Measurements from ENCODE around the gene PPP4R1. TPM values are rescaled to one million over a fixed set of nuclear protein-coding genes. Genes with fewer than 3 reads are reported as not detected.

Gene PPP4R1
- total RNA-seq, 1 experiment from 2014 or later, result 106 TPM

DNA sequence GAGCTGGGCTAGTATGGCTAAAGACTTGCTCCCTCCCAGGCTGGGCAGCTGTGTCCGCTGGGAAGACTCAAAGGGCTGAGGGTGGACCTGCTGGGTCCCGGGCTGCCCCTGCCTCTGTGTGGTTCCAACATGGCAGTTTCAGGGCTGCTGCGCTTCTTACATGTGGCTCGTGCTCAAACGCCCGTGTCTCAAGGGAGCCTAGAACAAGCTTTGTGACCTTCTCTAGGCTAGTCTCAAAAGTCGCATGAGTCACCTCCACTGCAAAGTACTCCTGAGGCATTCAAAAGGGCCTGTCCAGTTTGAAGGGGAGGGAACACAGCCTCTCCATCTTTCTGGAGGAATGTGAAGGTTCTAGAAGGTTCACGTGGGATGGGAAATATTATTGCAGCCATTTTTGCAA lies 49.0 kb upstream of the PPP4R1 start:
- Histone ChIP-seq H4K91ac (ENCODE audit: insufficient read length, low read depth, low read length) (no peak overlapping the region), H2BK15ac (ENCODE audit: low read depth, low read length) (no peak overlapping the region), H3K56ac (ENCODE audit: insufficient read length, low read depth, low read length) (no peak overlapping the region), H2BK12ac (ENCODE audit: insufficient read length, low read depth, low read length) (no peak overlapping the region), H3K9ac (ENCODE audit: extremely low read depth, insufficient read length, low read length) (no peak overlapping the region), H3K27me3 (ENCODE audit: insufficient read depth, low read length) (no peaks in the 10 kb centered on the region), H3K14ac (ENCODE audit: insufficient read depth, low read length) (no peak overlapping the region; the same call in 1 of the 2 replicates), H3K4me2 (ENCODE audit: insufficient read depth, insufficient read length, low read length) (no peak overlapping the region), H3K27ac (ENCODE audit: insufficient read length, low read depth, low read length) (no peak overlapping the region), H3K18ac (ENCODE audit: insufficient read length, low read depth, low read length) (no peak overlapping the region), H4K8ac (replicated peaks; ENCODE audit: insufficient read length, low read depth, low read length) (no peak overlapping the region), H3K79me2 (ENCODE audit: insufficient read depth, low read length) (no peaks in the 10 kb centered on the region), H3K79me1 (ENCODE audit: insufficient read depth, low read depth, low read length, poor library complexity, severe bottlenecking) (no peaks in the 10 kb centered on the region), H3T11ph (ENCODE audit: low read length) (no peak overlapping the region), H4K5ac (ENCODE audit: insufficient read length, low read depth, low read length) (no peak overlapping the region), H2AFZ (ENCODE audit: low read length) (no peak overlapping the region), H3K9me3 (ENCODE audit: control insufficient read depth, low read depth, low read length) (no peaks in the 10 kb centered on the region), H3K23ac (ENCODE audit: insufficient read length, low read depth, low read length) (no peak overlapping the region), H2BK20ac (ENCODE audit: low read depth, low read length, poor library complexity, severe bottlenecking) (no peak overlapping the region), H3K4me1 (ENCODE audit: insufficient read depth, low read length) (no peaks in the 10 kb centered on the region), H4K20me1 (ENCODE audit: control insufficient read depth, insufficient read depth, insufficient read length) (no peaks in the 10 kb centered on the region), H2AK5ac (ENCODE audit: insufficient read length, low read length) (no peak overlapping the region), H2BK5ac (ENCODE audit: insufficient read length, low read length) (no peak overlapping the region), H3K4ac (ENCODE audit: low read depth, low read length) (no peak overlapping the region), H2BK120ac (ENCODE audit: low read depth, low read length, poor library complexity, severe bottlenecking) (no peak overlapping the region), H3K23me2 (ENCODE audit: insufficient read length, low read depth, low read length, poor library complexity, severe bottlenecking) (no peaks in the 10 kb centered on the region)
- Mint-ChIP-seq H3K27ac (no peak overlapping the region; a peak in 1 of 7 replicates), H3K4me1 (no peaks in the 10 kb centered on the region), H3K36me3 (ENCODE audit: insufficient read depth in 1 of 3, low read depth in 3 of 3) (no peaks in the 10 kb centered on the region; a peak in 1 of 7 replicates), H3K4me3 (no peak overlapping the region), H3K27me3 (ENCODE audit: low read depth) (no peaks in the 10 kb centered on the region), H3K9me3 (no peaks in the 10 kb centered on the region)
- no CpG with 5 or more reads among the region's 8 CpGs for WGBS (ENCODE audit: extremely low coverage, insufficient read length, low lambda C conversion rate)
- no peak for DNase-seq
- TF ChIP-seq, protein P1, sequence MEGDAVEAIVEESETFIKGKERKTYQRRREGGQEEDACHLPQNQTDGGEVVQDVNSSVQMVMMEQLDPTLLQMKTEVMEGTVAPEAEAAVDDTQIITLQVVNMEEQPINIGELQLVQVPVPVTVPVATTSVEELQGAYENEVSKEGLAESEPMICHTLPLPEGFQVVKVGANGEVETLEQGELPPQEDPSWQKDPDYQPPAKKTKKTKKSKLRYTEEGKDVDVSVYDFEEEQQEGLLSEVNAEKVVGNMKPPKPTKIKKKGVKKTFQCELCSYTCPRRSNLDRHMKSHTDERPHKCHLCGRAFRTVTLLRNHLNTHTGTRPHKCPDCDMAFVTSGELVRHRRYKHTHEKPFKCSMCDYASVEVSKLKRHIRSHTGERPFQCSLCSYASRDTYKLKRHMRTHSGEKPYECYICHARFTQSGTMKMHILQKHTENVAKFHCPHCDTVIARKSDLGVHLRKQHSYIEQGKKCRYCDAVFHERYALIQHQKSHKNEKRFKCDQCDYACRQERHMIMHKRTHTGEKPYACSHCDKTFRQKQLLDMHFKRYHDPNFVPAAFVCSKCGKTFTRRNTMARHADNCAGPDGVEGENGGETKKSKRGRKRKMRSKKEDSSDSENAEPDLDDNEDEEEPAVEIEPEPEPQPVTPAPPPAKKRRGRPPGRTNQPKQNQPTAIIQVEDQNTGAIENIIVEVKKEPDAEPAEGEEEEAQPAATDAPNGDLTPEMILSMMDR (conservative IDR thresholded peaks at IDR 0.05), result no peak

Measured in H9 (cell line).